Measurements from ENCODE around the gene FAM217B. TPM values are rescaled to one million over a fixed set of nuclear protein-coding genes. Genes with fewer than 3 reads are reported as not detected.
A peak's percentile ranks its signal among the peaks of the same experiment; 100 is the strongest.

FAM217B gene
- total and polyA plus RNA-seq, 2 donors from 2014 or later, result 3.2 to 15.5 TPM

GRCh38 chr20:59972037-59972801 is 32.0 kb downstream of the FAM217B start:
- no peak for DNase-seq
- H3K27ac ChIP-seq (ENCODE audit: low read depth in 2 of 2, low read length in 2 of 2), result no peak overlapping the region
- H3K4me3 ChIP-seq (ENCODE audit: low read length in 3 of 3), result no peak overlapping the region
- no peak for TF ChIP-seq CTCF (IDR thresholded peaks at IDR 0.05; ENCODE audit: borderline replicate concordance, extremely low read depth, insufficient read depth)
- no peak overlapping the region for H3K9ac ChIP-seq (ENCODE audit: low read length in 3 of 3)
- H3K27me3 ChIP-seq (ENCODE audit: control insufficient read depth, insufficient read depth, low read length), result no peaks in the 10 kb centered on the region
- peaks cover 0 to 4% (median 0%) of the 10 kb centered on the region in 3 donors for H3K4me1 ChIP-seq (ENCODE audit: control insufficient read depth in 2 of 3, insufficient read depth in 2 of 3, low read depth in 1 of 3, low read length in 3 of 3)
- H3K36me3 ChIP-seq (ENCODE audit: control insufficient read depth in 2 of 3, insufficient read depth in 3 of 3, low read length in 3 of 3), result no peaks in the 10 kb centered on the region
- no peaks in the 10 kb centered on the region for H3K9me3 ChIP-seq (ENCODE audit: control insufficient read depth in 2 of 3, insufficient read depth in 1 of 3, low read length in 3 of 3)
- no peak for FAIRE-seq
- intact Hi-C loops (cut with DNase I), result no loop called here

GRCh38 chr20:59976156-59976782 is 36.1 kb downstream of the FAM217B start:
- H3K27ac ChIP-seq (ENCODE audit: low read depth in 2 of 2, low read length in 2 of 2), result no peak overlapping the region
- H3K36me3 ChIP-seq (ENCODE audit: control insufficient read depth in 2 of 3, insufficient read depth in 3 of 3, low read length in 3 of 3), result no peaks in the 10 kb centered on the region
- no peaks in the 10 kb centered on the region for H3K9me3 ChIP-seq (ENCODE audit: control insufficient read depth in 2 of 3, insufficient read depth in 1 of 3, low read length in 3 of 3)
- H3K9ac ChIP-seq (ENCODE audit: low read length in 3 of 3), result no peak overlapping the region
- no peak for FAIRE-seq
- H3K4me3 ChIP-seq (ENCODE audit: low read length in 3 of 3), result no peak overlapping the region
- H3K27me3 ChIP-seq (ENCODE audit: control insufficient read depth, insufficient read depth, low read length), result no peaks in the 10 kb centered on the region
- peaks cover 0 to 4% (median 0%) of the 10 kb centered on the region in 3 donors for H3K4me1 ChIP-seq (ENCODE audit: control insufficient read depth in 2 of 3, insufficient read depth in 2 of 3, low read depth in 1 of 3, low read length in 3 of 3)
- TF ChIP-seq CTCF (IDR thresholded peaks at IDR 0.05; ENCODE audit: borderline replicate concordance, extremely low read depth, insufficient read depth), result no peak
- intact Hi-C loops (cut with DNase I), result no loop called here
- DNase-seq, result peak in 3 of 5 donors; percentile 31 to 86 (median 85)

GRCh38 chr20:59977086-59977485 is 36.9 kb downstream of the FAM217B start:
- no peak for TF ChIP-seq CTCF (IDR thresholded peaks at IDR 0.05; ENCODE audit: borderline replicate concordance, extremely low read depth, insufficient read depth)
- FAIRE-seq (no peak), DNase-seq (no peak)
- Histone ChIP-seq H3K27me3 (ENCODE audit: control insufficient read depth, insufficient read depth, low read length) (no peaks in the 10 kb centered on the region), H3K4me1 (ENCODE audit: control insufficient read depth in 2 of 3, insufficient read depth in 2 of 3, low read depth in 1 of 3, low read length in 3 of 3) (peaks cover 0 to 4% (median 0%) of the 10 kb centered on the region in 3 donors), H3K9me3 (ENCODE audit: control insufficient read depth in 2 of 3, insufficient read depth in 1 of 3, low read length in 3 of 3) (no peaks in the 10 kb centered on the region), H3K9ac (ENCODE audit: low read length in 3 of 3) (no peak overlapping the region), H3K36me3 (ENCODE audit: control insufficient read depth in 2 of 3, insufficient read depth in 3 of 3, low read length in 3 of 3) (no peaks in the 10 kb centered on the region), H3K27ac (ENCODE audit: low read depth in 2 of 2, low read length in 2 of 2) (no peak overlapping the region), H3K4me3 (ENCODE audit: low read length in 3 of 3) (no peak overlapping the region)
- intact Hi-C loops (cut with DNase I), result no loop called here

Data from kidney (tissue), 14 donors.